ENCODE data around the gene MAP6. TPM values are rescaled to one million over a fixed set of nuclear protein-coding genes. Genes with fewer than 3 reads are reported as not detected.
"Not testable (repeated sequence)": the region's sequence is repeated elsewhere in the genome, so short reads cannot be mapped to it uniquely, and the experiment has no call there.

The MAP6 gene
- total and polyA plus RNA-seq, 5 donors, result 3.8 to 8.9 (median 6.3) TPM

DNA sequence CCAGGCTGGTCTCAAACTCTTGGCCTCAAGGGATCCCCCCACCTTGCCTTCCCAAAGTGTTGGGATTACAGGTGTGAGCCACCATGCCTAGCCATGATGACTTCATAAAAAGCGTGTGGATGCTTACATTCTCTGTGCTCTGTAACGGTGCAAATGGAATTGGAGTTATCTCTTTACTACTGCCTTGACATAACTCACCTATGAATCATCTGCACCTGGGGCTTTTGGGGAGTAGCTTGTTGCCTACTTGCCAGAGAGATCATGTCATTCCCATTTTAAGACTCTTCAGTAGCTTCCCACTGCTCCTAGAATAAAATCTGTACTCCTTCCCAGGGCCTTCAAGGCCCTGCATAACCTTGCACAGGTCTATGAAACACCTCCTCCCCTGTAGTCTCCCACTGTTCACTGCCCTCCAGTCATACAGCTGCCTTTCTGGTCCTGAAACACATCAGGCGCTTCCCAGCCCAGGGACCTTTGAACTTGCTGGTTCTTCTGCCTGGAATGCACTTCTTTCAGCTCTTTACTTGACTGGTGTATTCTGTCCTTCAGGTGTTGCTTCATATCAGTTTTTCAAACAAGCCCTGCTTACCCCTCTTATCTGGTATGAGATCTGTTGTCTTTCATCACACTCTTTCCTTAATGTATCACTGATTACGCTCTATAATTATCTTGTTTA is 29.2 kb upstream of the MAP6 start:
- Histone ChIP-seq H3K4me1 (ENCODE audit: control insufficient read depth, insufficient read depth, low read length) (no peaks in the 10 kb centered on the region), H3K27ac (ENCODE audit: low read length) (no peak overlapping the region), H3K9me3 (ENCODE audit: control insufficient read depth, low read length) (no peaks in the 10 kb centered on the region), H3K27me3 (ENCODE audit: control insufficient read depth, insufficient read depth) (no peaks in the 10 kb centered on the region), H3K4me3 (ENCODE audit: low read length) (no peak overlapping the region)
- intact Hi-C loops (cut with DNase I), result no loop called here
- 82% methylated on average over 4 of the region's 4 CpGs for WGBS
- ATAC-seq, result no peak
- DNase-seq, result no peak

DNA sequence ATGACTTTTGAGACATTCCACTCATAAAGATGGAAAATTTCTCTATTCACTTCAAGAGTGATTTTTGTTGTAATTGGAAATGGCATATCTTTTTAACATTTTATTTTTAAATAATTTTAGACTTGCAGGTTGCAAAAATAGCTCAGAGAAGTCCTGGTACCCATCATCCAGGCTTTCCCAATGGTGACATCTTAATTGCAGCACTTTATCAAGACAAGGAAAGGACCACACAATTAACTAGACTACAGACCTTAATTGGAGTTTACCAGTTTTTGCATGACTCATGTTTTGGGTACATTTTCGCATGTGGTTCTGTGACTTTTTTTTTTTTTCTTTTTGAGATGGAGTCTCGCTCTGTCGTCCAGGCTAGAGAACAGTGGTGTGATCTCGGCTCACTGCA is 23.0 kb upstream of the MAP6 start:
- no peaks in the 10 kb centered on the region for H3K4me1 ChIP-seq (ENCODE audit: control insufficient read depth, insufficient read depth, low read length)

DNA sequence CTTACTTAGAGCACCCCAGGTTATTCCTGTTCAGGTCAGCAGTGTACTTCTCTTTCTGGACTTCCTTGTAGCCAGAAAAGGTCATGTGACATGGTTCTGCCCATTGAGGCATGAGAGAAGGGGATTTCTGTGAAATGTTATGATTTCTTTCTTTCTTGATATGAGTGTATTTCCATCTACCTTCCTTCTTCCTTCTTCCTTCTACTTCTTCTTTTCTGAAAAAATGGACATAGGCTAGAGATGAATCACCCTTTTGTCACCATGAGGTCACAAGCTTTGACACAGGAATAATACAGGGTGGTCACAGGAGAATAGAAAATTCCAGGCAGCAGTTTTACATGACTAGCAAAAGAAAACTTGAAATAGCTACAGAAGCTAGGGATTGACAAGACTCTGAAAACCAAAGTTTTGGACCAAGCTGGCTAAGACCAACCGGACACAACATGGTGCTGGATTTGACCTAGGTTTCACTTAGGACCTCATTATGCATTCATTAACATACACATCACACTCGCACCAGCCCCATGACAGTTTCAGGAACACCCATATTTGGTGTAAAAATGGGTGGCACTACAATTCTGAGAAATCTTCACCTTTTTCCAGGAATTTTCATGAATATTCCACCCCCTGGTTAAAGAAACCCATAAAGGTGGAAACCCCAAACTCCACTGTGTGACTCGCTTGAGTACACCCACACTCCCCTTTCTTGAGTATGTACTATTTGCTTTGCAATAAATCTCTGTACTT is 21.2 kb upstream of the MAP6 start:
- 83% methylated on average over 3 of the region's 3 CpGs for WGBS
- no peak for DNase-seq

More for the DNA sequence above, 23.0 kb upstream of the MAP6 start:
- 91% methylated on average over 4 of the region's 4 CpGs for WGBS
- Histone ChIP-seq H3K9me3 (ENCODE audit: control insufficient read depth, low read length) (no peaks in the 10 kb centered on the region), H3K27me3 (ENCODE audit: control insufficient read depth, insufficient read depth) (no peaks in the 10 kb centered on the region), H3K27ac (ENCODE audit: low read length) (no peak overlapping the region), H3K4me3 (ENCODE audit: low read length) (no peak overlapping the region)
- DNase-seq (no peak), ATAC-seq (no peak)
- intact Hi-C loops (cut with DNase I), result no loop called here

DNA sequence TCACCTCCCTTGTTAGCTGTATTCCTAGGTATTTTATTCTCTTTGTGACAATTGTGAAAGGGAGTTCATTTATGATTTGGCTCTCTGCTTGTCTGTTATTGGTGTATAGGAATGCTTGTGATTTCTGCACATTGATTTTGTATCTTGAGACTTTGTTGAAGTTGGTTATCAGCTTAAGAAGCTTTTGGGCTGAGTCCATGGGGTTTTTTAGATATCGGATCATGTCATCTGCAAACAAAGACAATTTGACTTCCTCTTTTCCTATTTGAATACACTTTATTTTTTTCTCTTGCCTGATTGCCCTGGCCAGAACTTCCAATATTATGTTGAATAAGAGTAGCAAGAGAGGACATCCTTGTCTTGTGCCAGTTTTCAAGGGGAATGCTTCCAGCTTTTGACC is 15.0 kb upstream of the MAP6 start:
- H3K27ac ChIP-seq (ENCODE audit: low read length); H3K9me3 ChIP-seq (ENCODE audit: control insufficient read depth, low read length); DNase-seq; intact Hi-C loops (cut with DNase I); ATAC-seq; H3K27me3 ChIP-seq (ENCODE audit: control insufficient read depth, insufficient read depth); H3K4me3 ChIP-seq (ENCODE audit: low read length); H3K4me1 ChIP-seq (ENCODE audit: control insufficient read depth, insufficient read depth, low read length): not testable (repeated sequence)
- WGBS, result 74% methylated on average over 1 of the region's 1 CpG

More for the DNA sequence above, 21.2 kb upstream of the MAP6 start:
- ATAC-seq, result no peak
- intact Hi-C loops (cut with DNase I), result no loop called here
- Histone ChIP-seq H3K27me3 (ENCODE audit: control insufficient read depth, insufficient read depth) (no peaks in the 10 kb centered on the region), H3K9me3 (ENCODE audit: control insufficient read depth, low read length) (no peaks in the 10 kb centered on the region), H3K27ac (ENCODE audit: low read length) (no peak overlapping the region), H3K4me3 (ENCODE audit: low read length) (no peak overlapping the region), H3K4me1 (ENCODE audit: control insufficient read depth, insufficient read depth, low read length) (no peaks in the 10 kb centered on the region)

DNA sequence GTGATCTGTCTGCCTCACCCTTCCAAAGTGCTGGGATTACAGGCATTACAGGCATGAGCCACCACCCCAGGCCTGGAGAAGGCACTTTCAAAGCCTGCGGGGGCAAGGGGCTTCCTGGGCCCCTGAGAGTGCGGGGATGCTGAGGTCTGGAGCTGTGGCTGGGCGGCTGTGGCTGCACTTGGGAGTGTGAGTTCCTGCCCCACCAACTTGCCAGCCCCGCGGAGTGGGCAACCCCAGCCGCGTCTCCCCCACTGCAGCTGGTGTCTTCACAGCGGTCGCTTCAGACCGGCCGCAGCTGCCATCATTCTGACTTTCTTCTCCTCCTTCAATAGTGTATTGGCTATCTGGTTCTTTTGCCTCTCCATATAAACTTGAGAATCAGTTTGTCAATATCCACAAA is 10.7 kb upstream of the MAP6 start:
- intact Hi-C loops (cut with DNase I), result no loop called here
- DNase-seq, result no peak

DNA sequence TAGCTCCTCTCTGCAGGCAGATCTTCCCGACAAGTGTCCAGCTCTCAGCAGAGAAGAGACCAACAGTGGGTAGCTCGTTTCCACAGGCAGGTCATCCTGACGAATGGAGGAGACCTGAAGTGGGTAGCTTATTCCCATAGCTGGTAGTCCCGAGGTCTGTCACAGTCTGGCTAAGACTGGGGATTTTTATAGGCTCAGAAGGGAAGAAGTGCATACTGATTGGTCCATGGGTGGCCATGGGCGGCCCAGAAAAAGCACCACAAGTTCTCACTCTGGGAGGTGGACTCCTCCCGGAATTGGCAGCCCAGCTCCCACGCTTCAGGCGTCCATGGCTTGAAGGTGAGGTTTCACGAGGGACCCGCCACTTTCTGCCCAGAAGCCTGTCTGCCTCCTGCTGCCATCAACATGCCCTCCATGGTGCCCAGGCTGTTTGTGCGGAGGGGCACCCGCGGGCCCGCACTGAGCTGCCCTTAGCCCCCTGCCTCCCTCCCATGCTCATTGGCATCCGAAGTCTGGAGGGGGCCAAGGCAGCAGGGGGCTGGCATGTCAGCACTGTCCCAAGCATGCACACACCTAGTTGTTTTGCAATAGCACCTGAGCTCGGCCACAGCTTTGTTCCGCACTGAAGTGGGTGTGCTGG is 9.9 kb upstream of the MAP6 start:
- no peaks in the 10 kb centered on the region for H3K9me3 ChIP-seq (ENCODE audit: control insufficient read depth, low read length)
- H3K4me1 ChIP-seq (ENCODE audit: control insufficient read depth, insufficient read depth, low read length), result no peaks in the 10 kb centered on the region
- intact Hi-C loops (cut with DNase I), result no loop called here
- 76% methylated on average over 17 of the region's 17 CpGs for WGBS
- ATAC-seq, result no peak
- no peak overlapping the region for H3K27ac ChIP-seq (ENCODE audit: low read length)
- no peaks in the 10 kb centered on the region for H3K27me3 ChIP-seq (ENCODE audit: control insufficient read depth, insufficient read depth)
- H3K4me3 ChIP-seq (ENCODE audit: low read length), result no peak overlapping the region
- DNase-seq, result no peak

More for the DNA sequence above, 10.7 kb upstream of the MAP6 start:
- ATAC-seq, result no peak
- WGBS, result 83% methylated on average over 11 of the region's 11 CpGs
- H3K4me3 ChIP-seq (ENCODE audit: low read length), result no peak overlapping the region
- no peaks in the 10 kb centered on the region for H3K9me3 ChIP-seq (ENCODE audit: control insufficient read depth, low read length)
- no peaks in the 10 kb centered on the region for H3K4me1 ChIP-seq (ENCODE audit: control insufficient read depth, insufficient read depth, low read length)
- H3K27ac ChIP-seq (ENCODE audit: low read length), result no peak overlapping the region
- no peaks in the 10 kb centered on the region for H3K27me3 ChIP-seq (ENCODE audit: control insufficient read depth, insufficient read depth)

DNA sequence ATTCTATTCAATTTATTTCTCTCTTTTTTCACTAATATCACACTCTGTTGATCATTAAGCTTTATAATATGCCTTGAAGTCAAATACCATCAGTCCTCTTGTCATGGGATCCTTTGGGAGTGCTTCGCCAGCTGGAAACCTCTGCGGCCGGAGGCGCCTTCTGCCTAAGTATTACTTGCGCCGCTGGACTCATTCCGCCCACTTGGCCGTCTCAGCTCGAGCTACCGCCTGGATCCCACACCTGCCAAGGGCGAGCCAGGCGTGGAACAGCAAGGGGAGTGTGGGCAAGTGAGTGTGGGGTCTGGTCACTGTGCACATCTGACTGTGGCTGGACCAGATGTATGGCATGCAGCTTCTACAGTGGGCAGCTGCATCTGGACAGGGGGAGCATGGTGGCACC is 9.1 kb upstream of the MAP6 start:
- H3K9me3 ChIP-seq (ENCODE audit: control insufficient read depth, low read length), result no peaks in the 10 kb centered on the region
- WGBS, result 84% methylated on average over 12 of the region's 12 CpGs
- DNase-seq (no peak), ATAC-seq (no peak)
- intact Hi-C loops (cut with DNase I), result no loop called here
- H3K27ac ChIP-seq (ENCODE audit: low read length), result no peak overlapping the region
- no peaks in the 10 kb centered on the region for H3K27me3 ChIP-seq (ENCODE audit: control insufficient read depth, insufficient read depth)
- H3K4me1 ChIP-seq (ENCODE audit: control insufficient read depth, insufficient read depth, low read length), result no peaks in the 10 kb centered on the region
- no peak overlapping the region for H3K4me3 ChIP-seq (ENCODE audit: low read length)

DNA sequence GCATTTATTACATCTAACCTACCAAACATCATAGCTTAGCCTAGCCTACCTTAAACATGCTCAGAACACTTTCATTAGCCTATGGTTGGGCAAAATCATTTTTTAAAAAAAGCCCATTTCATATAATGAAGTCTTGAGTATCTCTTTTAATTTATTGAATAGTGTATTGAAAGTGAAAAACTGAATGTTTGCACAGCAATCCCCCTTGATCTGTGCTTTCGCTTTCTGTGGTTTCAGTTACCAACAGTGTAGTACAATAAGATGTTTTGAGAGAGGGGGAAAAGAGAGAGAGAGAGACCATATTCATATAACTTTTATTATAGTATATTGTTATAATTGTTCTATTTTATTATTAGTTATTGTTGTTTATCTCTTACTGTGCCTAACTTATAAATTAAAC is 8.4 kb upstream of the MAP6 start:
- no peaks in the 10 kb centered on the region for H3K9me3 ChIP-seq (ENCODE audit: control insufficient read depth, low read length)
- intact Hi-C loops (cut with DNase I), result no loop called here
- 93% methylated on average over 1 of the region's 1 CpG for WGBS

DNA sequence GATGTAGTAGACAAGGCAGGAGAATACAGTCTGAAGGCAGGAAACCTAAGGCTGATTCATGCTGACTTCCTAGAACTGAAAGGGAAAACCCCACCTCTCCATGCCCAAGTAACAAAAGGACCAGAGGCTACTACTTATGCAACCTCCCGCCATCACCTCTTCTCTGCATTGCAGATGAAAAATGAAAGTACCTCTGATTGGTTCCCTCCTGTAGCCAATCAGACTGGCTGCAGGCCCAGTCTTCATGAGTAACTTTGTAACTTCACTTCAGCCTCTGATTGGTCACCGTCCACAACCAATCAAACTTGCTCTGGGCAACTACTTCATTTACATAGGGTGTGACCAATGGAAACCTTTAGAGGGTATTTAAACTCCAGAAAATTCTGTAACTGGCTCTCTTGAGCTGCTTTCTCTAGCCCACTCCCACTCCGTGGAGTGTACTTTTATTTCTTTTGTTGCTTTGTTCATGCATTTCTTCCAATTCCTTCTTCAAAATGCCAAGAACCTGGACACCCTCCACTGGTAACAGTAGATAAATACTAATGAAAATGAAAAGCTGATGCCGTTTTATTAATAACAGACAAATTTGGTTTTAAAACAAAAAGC is 5.2 kb upstream of the MAP6 start:
- Histone ChIP-seq H3K27me3 (ENCODE audit: control insufficient read depth, insufficient read depth) (no peaks in the 10 kb centered on the region), H3K9me3 (ENCODE audit: control insufficient read depth, low read length) (no peaks in the 10 kb centered on the region), H3K4me3 (ENCODE audit: low read length) (no peak overlapping the region), H3K27ac (ENCODE audit: low read length) (no peak overlapping the region), H3K4me1 (ENCODE audit: control insufficient read depth, insufficient read depth, low read length) (no peaks in the 10 kb centered on the region)
- WGBS, result 92% methylated on average over 4 of the region's 4 CpGs
- peak in 1 of 3 donors; percentile 38 for DNase-seq
- ATAC-seq, result peak in 1 of 2 donors; percentile 16
- intact Hi-C loops (cut with DNase I), result no loop called here

More for the DNA sequence above, 8.4 kb upstream of the MAP6 start:
- no peak overlapping the region for H3K27ac ChIP-seq (ENCODE audit: low read length)
- H3K4me3 ChIP-seq (ENCODE audit: low read length), result no peak overlapping the region
- DNase-seq (no peak), ATAC-seq (no peak)
- H3K4me1 ChIP-seq (ENCODE audit: control insufficient read depth, insufficient read depth, low read length), result no peaks in the 10 kb centered on the region
- H3K27me3 ChIP-seq (ENCODE audit: control insufficient read depth, insufficient read depth), result no peaks in the 10 kb centered on the region

DNA sequence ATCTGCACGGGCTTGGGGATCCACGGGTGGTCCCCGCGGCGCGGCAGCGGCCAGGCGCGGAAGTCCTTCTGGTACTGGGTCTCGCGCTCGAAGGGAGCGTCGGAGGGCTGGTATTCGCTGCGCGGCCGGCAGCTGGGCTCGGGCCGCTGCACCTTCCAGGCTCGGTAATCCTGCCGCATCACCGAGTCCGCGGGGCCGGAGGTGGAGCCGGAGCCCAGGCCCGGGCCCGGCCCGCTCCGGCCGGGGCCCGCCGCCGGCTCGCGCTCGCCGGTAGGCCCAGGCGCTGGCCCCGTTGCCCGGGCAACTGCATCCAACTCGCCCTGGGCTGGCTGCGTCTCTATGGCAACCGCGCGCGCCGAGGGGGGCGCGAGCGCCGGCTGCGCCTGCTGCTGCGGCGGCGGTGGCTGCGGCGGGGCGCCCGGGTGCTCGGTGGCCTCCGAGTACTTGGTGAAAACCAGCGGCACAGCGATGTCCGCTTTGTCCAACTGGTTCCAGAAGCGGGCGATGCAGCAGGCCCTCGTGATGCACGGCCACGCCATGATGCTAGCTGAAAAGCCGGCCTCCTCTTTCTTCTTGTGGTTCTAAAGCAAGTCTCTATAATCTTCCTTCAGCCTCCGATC is 897 bp downstream of the MAP6 start:
- no peak overlapping the region for H3K27ac ChIP-seq (ENCODE audit: low read length)
- intact Hi-C loops (cut with DNase I), result loop anchor here in 1 of 4 donors (5.0 kb wide), 1 partner anchor 86 kb away; no protein-coding TSS in a partner anchor
- DNase-seq (peak; percentile 61 to 86 (median 85)), ATAC-seq (peak; percentile 52 to 64)
- H3K9me3 ChIP-seq (ENCODE audit: control insufficient read depth, low read length), result no peaks in the 10 kb centered on the region
- WGBS, result under 1% methylated on average over 73 of the region's 73 CpGs
- H3K27me3 ChIP-seq (ENCODE audit: control insufficient read depth, insufficient read depth), result no peaks in the 10 kb centered on the region
- peaks cover 2% of the 10 kb centered on the region for H3K4me1 ChIP-seq (ENCODE audit: control insufficient read depth, insufficient read depth, low read length)
- peak overlapping the region; percentile 52 for H3K4me3 ChIP-seq (ENCODE audit: low read length)
